Measurements from ENCODE around the gene PACRG. TPM values are rescaled to one million over a fixed set of nuclear protein-coding genes. Genes with fewer than 3 reads are reported as not detected.
A peak's percentile ranks its signal among the peaks of the same experiment; 100 is the strongest.
"Not testable (repeated sequence)": the region's sequence is repeated elsewhere in the genome, so short reads cannot be mapped to it uniquely, and the experiment has no call there.

The PACRG gene
- total RNA-seq (2021; ENCODE audit: unreplicated experiment) (0.59 TPM), Bru-seq, nascent RNA (percentile 26 among the genes with signal in this experiment), BruChase-seq, experiment 1, labeled RNA remaining after a 2-hour chase (percentile 28 among the genes with signal in this experiment), BruChase-seq, experiment 2, labeled RNA remaining after a 6-hour chase (percentile 22 among the genes with signal in this experiment)
- polyA plus RNA-seq (2012; ENCODE audit: insufficient read length) = 1.6 TPM
- long read RNA-seq = 0 reads

DNA sequence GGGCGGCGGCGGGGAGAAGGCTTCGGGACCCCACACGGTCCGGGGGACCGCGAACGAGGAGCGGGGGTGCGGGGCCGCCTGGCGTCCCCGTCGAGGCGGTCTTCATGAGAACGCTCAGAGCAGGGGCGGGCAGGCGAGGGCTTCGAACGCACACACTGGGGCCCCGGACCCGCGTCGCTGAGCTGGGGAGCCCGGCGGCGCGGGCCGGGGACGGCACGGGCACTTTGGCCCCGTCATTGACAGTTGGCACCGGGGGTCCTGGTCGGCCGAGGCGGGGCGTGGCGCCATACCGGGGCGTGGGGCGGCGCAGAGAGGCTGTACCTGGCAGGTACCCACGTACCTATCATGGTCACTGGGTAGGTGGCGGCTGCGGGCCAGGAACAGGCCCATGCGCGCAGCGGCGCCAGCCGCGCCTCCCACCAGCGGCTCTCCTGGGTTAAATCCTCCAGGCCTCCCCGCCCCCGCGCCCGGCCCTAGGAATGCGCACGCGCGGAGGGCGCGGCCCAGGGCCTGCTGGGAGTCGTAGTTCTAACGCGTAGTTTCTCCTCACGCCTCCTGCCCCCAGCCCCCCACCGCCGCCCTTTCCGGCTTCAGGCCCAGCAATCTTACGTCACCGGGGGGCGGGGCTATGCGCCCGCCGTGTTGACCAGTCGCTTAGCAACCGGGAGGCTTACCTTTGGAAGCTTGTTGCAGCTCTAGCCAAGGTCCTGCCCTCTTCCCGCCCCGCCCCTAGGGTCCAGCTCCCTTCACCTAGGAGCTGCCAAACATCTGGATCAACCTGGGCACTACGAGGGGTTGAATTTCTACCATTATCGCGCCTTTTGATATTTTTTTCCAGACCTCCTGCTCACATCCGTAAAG is at the start of gene PACRG, which contains the start of gene PRKN:
TSS of gene PACRG (plus strand) at position 653 of the 861 bp plus-strand sequence.
TSS of gene PRKN (minus strand) at position 445 of the 861 bp plus-strand sequence.
- peak; percentile 88 for DNase-seq (ENCODE audit: low read depth, low spot score)
- TF ChIP-seq TCF7L2 (IDR thresholded peaks at IDR 0.05; ENCODE audit: low read depth, low read length) (peak; percentile 43; the same call in 1 of the 2 replicates), POLR2AphosphoS5 (IDR thresholded peaks at IDR 0.05; ENCODE audit: low read depth, low read length) (peak; percentile 49; the same call in 1 of the 2 replicates), SIN3A (IDR thresholded peaks at IDR 0.05; ENCODE audit: borderline replicate concordance, insufficient read depth, low read depth, low read length) (0 out of 2 replicates have a peak, but pooled peaks have one; percentile 76), CTCF (IDR thresholded peaks at IDR 0.05) (no peak)
- TF ChIP-seq, protein P1, sequence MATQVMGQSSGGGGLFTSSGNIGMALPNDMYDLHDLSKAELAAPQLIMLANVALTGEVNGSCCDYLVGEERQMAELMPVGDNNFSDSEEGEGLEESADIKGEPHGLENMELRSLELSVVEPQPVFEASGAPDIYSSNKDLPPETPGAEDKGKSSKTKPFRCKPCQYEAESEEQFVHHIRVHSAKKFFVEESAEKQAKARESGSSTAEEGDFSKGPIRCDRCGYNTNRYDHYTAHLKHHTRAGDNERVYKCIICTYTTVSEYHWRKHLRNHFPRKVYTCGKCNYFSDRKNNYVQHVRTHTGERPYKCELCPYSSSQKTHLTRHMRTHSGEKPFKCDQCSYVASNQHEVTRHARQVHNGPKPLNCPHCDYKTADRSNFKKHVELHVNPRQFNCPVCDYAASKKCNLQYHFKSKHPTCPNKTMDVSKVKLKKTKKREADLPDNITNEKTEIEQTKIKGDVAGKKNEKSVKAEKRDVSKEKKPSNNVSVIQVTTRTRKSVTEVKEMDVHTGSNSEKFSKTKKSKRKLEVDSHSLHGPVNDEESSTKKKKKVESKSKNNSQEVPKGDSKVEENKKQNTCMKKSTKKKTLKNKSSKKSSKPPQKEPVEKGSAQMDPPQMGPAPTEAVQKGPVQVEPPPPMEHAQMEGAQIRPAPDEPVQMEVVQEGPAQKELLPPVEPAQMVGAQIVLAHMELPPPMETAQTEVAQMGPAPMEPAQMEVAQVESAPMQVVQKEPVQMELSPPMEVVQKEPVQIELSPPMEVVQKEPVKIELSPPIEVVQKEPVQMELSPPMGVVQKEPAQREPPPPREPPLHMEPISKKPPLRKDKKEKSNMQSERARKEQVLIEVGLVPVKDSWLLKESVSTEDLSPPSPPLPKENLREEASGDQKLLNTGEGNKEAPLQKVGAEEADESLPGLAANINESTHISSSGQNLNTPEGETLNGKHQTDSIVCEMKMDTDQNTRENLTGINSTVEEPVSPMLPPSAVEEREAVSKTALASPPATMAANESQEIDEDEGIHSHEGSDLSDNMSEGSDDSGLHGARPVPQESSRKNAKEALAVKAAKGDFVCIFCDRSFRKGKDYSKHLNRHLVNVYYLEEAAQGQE (IDR thresholded peaks at IDR 0.05; ENCODE audit: insufficient read depth in 1 of 2, low read depth in 2 of 2, low read length in 1 of 2) = peak in 1 of 2 experiments; percentile 54; a peak in 1 of 4 replicates
- no TSS peak for BruUV-seq (replicated peaks)
- ChIA-PET POLR2A (interaction anchor here (0.6 to 0.7 kb wide), 2 partner anchors 340 to 773 kb away, joined by 3 to 5 read pairs; no protein-coding TSS in a partner anchor), CTCF (no interaction called here)
- in situ Hi-C loops (cut with HindIII; ENCODE audit: low pct_unique_long_range_greater_than_20kb, low sequenced_read_pairs) = no loop called here
- H3K4me1 ChIP-seq (ENCODE audit: control insufficient read depth, insufficient read depth, low read length) = peaks cover 9% of the 10 kb centered on the region
- no peaks in the 10 kb centered on the region for H3K27me3 ChIP-seq (ENCODE audit: control insufficient read depth, insufficient read depth, low read length)
- ATAC-seq = peak; percentile 99
- intact Hi-C loops (cut with micrococcal nuclease; ENCODE audit: unreplicated experiment) = no loop called here
- H3K36me3 ChIP-seq (ENCODE audit: control insufficient read depth, insufficient read depth, low read length) = no peaks in the 10 kb centered on the region
- H3K4me3 ChIP-seq (ENCODE audit: low read depth in 2 of 2, low read length in 2 of 2) = peak within 1 kb of the TSS; percentile 72 to 79
- no peaks in the 10 kb centered on the region for H3K9me3 ChIP-seq (ENCODE audit: control insufficient read depth, insufficient read depth, low read depth, low read length)
- H3K27ac ChIP-seq (ENCODE audit: low read length) = peak within 1 kb of the TSS; percentile 74

DNA sequence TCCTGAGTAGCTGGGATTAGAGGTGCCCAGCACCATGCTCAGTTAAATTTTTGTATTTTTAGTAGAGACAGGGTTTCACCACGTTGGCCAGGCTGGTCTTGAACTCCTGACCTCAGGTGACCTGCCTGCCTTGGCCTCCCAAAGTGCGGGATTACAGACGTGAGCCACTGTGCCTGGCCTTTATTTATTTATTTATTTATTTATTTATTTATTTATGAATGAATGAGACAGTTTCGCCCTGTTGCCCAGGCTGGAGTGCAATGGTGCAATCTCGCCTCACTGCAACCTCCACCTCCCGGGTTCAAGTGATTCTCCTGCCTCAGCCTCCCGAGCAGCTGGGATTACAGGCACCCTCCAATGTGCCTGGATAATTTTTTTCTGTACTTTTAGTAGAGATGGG is 48.9 kb upstream of the PACRG start:
- H3K4me3 ChIP-seq (ENCODE audit: low read depth in 2 of 2, low read length in 2 of 2); H3K4me1 ChIP-seq (ENCODE audit: control insufficient read depth, insufficient read depth, low read length); H3K9me3 ChIP-seq (ENCODE audit: control insufficient read depth, insufficient read depth, low read depth, low read length); H3K36me3 ChIP-seq (ENCODE audit: control insufficient read depth, insufficient read depth, low read length); CTCF ChIA-PET; intact Hi-C loops (cut with micrococcal nuclease; ENCODE audit: unreplicated experiment); H3K27ac ChIP-seq (ENCODE audit: low read length); in situ Hi-C loops (cut with HindIII; ENCODE audit: low pct_unique_long_range_greater_than_20kb, low sequenced_read_pairs); DNase-seq (ENCODE audit: low read depth, low spot score); H3K27me3 ChIP-seq (ENCODE audit: control insufficient read depth, insufficient read depth, low read length); BruUV-seq (replicated peaks); ATAC-seq; POLR2A ChIA-PET: not testable (repeated sequence)
